ENCODE results near the gene CTSH.
A peak's percentile ranks its signal among the peaks of the same experiment; 100 is the strongest.

CTSH gene

GRCh38 chr15:78933823-78934654 lies 10.8 kb downstream of the CTSH start:
- in situ Hi-C loops (cut with HindIII; ENCODE audit: low sequenced_read_pairs): no loop called here
- no peak for TF ChIP-seq CTCF (IDR thresholded peaks at IDR 0.05; ENCODE audit: low read depth, low read length)
- DNase-seq (ENCODE audit: low read depth, low spot score): peak; percentile 32
- H3K4me3 ChIP-seq (ENCODE audit: low read depth, low read length): no peak overlapping the region

- no peak overlapping the region for H3K4me3 ChIP-seq (ENCODE audit: low read depth, low read length)
- in situ Hi-C loops (cut with HindIII; ENCODE audit: low sequenced_read_pairs): no loop called here
- no peak for TF ChIP-seq CTCF (IDR thresholded peaks at IDR 0.05; ENCODE audit: low read depth, low read length)
- no peak for DNase-seq (ENCODE audit: low read depth, low spot score)
These were observed 11.5 kb downstream of the CTSH start for GRCh38 chr15:78933187-78933822.

- TF ChIP-seq CTCF (IDR thresholded peaks at IDR 0.05; ENCODE audit: low read depth, low read length): no peak
- DNase-seq (ENCODE audit: low read depth, low spot score): no peak
- in situ Hi-C loops (cut with HindIII; ENCODE audit: low sequenced_read_pairs): no loop called here
- no peak overlapping the region for H3K4me3 ChIP-seq (ENCODE audit: low read depth, low read length)
These were observed 12.5 kb downstream of the CTSH start for GRCh38 chr15:78932258-78932808.

GRCh38 chr15:78931439-78932257 lies 13.2 kb downstream of the CTSH start:
- in situ Hi-C loops (cut with HindIII; ENCODE audit: low sequenced_read_pairs): no loop called here
- no peak for DNase-seq (ENCODE audit: low read depth, low spot score)
- no peak overlapping the region for H3K4me3 ChIP-seq (ENCODE audit: low read depth, low read length)
- no peak for TF ChIP-seq CTCF (IDR thresholded peaks at IDR 0.05; ENCODE audit: low read depth, low read length)

- peak; percentile 89 for DNase-seq (ENCODE audit: low read depth, low spot score)
- no peak for TF ChIP-seq CTCF (IDR thresholded peaks at IDR 0.05; ENCODE audit: low read depth, low read length)
- no peak overlapping the region for H3K4me3 ChIP-seq (ENCODE audit: low read depth, low read length)
- in situ Hi-C loops (cut with HindIII; ENCODE audit: low sequenced_read_pairs): no loop called here
These were observed 14.1 kb downstream of the CTSH start for GRCh38 chr15:78930577-78931388.

Measured in astrocyte of the spinal cord (primary cell).